GM21786 (cell line): ENCODE measurements around the gene KCNJ5.

Source experiments
- ATAC-seq: cut with Tn5 transposase; IDR thresholded peaks from one replicate; pipeline ENCODE4 v1.9.1; 2021; ENCODE audit not compliant: unreplicated experiment

The KCNJ5 gene

DNA sequence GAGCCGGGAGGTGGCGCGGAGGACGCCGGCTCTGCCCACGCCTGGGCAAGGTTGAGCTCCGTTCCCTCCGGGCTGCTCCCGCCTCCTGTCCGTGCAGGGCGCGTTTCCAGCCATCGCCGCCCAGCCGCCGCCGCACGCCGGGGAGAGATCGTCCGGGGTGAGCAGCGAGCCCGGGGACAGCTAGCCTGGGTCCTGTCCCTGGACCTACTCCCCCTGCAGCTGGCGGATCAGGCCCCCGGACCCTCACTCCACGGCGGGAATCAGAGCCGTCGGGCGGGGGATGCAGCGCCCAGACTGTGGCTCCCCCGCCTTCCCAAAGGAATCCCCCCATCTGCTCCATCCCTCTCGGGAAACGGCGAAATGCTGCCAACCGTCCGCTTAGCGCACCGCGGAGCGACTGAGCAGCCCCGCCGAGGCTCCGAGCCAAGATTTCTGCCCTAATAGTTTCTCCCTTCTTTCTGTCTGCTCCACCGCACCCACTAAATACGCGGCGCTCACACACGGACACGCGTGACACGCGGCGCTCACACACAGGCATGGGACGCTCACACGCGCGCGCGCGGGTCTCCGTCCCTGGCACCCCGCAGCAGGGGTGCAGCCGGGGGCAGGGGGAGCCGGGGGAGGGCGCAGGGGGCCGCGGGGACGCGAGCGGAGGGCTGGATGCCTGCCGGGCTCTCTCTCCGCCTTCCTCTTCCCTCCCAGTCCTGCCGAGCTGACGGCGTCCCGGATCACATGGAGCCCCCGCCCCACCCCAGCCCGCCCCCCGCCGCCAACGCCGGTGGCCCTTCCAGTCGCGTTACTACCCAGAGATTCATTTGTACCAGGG is at the start of gene KCNJ5:
KCNJ5 (plus strand) TSS at position 814 of the 826 bp plus-strand sequence. CDS start 19,918 bp downstream, outside the sequence.
- no peak for ATAC-seq

DNA sequence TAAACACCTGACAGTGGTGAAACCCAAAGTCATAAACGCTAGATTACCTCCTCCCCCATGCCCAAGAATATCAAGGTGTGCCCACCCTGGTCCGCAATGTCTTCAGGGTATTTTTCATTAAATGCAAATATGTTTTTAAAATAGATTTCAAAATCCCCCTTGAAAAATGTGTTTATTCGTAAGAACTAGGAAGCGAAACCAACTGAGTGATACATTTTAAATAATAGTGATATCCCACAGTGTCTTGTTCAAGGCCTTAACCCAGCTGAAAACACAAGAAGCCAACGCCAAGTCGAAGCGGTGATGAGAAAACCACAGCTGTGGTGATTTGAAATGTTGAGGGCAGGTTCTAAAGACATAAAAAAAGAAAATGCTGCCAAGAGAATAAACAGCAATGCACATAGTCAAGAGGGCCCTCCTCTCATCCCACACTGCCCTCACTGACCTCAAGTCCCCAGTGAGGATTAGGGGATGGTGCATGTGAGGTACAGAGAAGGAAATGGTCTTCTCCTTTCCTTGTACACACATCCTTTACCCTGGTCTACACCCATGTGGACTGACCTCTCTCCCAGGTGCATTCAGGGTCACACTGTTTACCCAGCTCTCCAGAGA is 49.6 kb upstream of the KCNJ5 start:
- peak; percentile 44 for ATAC-seq

DNA sequence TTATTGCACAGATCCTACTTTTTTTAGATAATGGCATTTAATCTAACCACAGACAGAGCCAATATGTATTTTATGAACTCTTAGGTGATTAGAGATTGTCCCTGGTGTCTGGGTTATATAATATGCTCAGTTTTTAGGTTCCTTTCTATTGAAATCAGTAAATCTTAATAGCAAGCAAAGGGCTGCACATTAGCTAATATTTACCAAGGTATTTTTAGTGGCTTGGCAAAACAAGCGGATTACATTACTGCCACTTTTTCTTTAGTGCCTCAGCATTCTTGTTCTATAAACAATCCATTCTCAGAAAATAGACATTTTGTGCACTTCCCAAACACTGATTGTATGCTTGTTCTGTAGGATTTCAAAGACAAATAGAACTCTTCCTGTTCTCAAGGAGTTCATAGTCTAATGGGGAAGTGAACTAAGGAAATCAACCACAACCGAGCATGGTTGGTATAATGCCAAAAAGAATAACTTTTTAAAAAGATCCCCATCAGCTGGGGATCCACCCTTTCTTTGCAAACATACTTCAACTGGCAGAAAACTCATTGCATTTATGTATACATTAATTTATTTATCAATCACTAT is 47.9 kb upstream of the KCNJ5 start:
- ATAC-seq: no peak

DNA sequence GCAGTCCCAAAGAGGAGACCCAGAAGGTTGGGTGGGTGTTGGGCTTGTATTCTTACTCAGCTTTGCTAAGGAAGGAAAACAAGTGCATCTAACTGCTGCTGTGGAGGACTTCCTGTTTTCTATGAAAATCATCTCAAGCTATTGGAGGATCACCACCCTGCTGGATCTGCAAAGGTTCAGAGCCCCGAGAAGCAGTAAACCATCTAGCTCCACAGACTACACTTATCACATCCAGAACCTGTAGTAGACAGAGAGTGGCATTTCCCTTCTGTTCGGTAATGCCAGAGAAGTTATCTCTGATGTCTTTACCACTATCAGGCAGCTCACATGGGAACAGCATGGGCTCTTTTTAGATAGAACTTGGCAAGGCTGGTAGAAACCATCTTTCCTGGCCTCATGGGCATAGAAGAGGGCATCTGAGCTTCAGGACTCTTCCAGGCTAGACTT is 45.8 kb upstream of the KCNJ5 start:
- ATAC-seq: no peak

DNA sequence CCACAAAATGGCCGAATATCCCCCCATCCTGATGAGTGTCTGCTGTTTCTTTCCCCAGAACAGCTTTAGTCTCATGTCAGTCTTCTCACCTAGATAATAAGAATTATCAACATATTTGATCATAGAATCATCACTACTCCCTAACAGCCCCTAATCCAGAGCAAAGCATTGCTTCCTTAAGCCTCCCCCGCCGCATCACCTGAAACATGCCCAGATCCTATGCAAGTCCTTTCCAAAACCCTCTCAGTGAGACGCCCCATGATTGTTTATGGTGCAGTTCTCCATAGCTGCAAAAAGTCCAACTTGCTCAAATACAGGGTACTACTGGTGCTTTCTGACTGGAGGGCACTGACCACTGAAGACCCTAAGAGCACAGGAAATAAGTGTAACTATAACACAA is 44.2 kb upstream of the KCNJ5 start:
- no peak for ATAC-seq

DNA sequence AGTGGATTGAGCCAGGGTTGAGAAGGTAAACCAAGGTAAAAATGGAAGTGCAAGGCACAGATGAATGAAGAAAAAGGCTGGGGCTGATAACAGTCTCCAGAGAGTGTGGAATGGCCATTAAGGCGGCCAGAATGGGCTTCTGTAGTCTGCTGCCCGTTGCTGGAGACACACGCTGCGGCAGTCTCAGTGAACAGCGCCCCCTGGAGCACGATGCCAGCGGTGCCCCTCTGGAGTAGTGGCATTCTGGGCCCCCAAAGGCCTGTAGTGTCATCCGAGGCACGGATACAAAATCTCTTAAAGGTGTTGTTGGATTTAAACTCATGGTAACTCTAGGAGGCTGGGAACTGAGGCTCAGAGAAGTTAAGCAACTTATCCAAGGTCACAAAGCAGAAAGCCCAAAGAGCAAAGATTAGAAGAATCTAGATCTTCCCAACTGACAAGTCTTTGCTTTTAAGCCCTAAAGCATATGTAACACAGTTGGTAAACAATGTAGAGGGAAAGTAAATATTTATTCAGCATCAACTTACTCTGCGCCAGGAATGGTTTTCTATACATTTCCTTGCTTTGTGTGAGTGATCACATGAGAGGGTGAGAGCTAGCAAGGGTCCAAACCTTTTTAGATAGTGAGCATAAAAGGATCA is 42.2 kb upstream of the KCNJ5 start:
- ATAC-seq: peak; percentile 97

DNA sequence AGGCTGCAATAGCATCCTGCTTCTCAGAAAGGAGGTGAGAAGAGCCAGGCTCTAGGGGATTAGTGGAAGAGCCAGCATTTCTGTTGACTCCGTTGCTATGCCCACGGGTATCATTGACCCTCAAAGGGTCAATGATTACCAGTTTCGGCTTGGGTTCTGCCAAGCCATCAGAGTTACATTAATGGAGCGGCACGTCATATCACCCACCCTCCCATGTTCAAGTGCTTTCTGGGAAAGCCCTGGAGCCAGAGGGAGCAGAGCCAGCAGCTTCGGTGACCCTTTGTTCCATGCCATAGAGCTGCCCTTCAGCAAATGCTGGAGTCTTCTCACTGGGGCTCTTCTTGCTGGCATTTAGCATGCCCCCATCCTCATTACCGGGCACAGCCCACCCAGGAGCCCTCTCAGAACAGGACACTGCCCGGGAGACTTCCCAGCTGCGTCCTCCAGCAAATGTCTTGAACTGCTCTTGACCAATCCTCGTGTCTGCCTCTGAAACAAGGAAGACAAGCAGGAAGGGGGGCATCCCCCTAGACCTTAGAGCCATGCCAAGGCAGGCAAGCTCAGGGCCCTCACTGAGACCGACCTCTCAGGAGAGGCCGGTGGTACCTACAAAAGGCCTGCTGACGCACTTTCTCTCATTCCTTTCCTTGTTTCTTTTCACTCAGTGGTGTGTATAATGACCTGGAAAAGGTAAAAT is 38.7 kb upstream of the KCNJ5 start:
- ATAC-seq: no peak

DNA sequence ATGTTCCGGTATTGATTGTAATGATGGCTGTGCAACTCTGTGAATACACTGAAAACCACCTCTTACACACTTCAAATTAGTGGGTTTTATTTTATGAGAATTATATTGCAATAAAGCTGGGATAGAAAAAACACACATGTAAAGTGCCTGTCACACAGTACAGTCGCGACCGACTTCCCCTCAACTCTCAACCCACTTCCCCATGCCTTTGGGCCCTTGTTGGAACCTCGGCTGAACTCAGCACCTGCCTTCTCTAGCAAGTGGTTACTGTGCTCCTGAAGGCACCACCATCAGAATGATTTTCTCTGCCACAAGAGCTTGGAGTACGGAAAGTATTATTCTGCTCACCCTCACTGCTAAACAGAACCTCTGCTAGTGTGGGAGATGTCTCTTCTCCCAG is 37.6 kb upstream of the KCNJ5 start:
- no peak for ATAC-seq

DNA sequence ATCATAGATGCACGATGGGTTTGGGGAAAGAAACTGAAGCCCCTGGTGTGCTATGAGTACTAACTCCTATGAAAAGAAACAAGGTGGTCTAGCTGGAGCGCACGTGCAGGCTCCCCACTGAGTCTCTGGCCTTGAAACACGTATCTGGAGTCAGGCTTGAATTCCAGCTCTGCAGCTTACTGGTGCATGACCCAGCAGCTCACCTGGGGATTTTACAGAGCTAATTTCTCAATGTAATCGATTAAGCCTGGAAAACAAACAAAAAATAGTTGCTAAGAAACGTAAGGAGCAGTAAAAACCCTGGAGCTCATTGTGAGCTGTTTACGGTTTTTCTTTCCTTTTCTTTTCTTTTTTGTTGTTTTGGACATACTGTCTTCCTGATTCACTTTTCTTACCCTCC is 36.3 kb upstream of the KCNJ5 start:
- ATAC-seq: no peak

DNA sequence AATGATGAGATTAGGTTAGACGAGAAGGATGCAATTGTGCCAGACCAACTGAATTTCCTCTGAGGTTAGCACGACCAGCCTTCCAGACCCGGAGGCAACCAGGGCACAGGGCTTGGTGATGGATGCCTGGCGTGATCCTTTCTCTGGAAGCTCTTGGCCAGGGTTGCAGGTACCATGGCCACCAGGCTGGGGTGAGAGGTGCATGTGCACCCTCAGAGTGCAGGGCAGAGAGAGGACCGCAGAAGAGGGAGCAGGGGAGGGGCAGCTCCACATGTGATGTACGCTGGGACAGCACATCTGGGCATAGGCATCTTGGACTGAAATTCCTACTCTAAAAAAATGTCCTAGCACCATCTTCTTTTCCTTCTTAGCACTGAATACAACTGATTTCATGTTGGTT is 34.9 kb upstream of the KCNJ5 start:
- ATAC-seq: no peak

DNA sequence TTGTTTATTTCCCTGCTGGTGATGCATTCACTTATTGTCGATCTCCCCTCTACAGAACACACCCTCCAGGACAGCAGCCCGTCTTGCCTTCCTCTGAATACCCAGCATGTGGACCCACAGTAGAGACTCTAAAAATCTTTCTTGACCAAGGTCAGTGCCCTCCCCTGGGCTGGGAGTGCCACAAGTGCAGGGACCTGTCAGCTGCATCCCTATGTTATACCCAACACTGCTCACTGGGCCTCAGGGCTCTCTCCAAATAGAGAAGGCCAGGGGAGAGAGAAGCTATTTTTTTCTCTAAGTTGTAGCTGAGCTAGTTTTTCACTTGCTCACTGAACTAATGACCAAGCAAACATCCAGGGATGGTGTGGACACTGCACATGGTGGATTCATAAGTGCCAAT is 33.8 kb upstream of the KCNJ5 start:
- no peak for ATAC-seq

DNA sequence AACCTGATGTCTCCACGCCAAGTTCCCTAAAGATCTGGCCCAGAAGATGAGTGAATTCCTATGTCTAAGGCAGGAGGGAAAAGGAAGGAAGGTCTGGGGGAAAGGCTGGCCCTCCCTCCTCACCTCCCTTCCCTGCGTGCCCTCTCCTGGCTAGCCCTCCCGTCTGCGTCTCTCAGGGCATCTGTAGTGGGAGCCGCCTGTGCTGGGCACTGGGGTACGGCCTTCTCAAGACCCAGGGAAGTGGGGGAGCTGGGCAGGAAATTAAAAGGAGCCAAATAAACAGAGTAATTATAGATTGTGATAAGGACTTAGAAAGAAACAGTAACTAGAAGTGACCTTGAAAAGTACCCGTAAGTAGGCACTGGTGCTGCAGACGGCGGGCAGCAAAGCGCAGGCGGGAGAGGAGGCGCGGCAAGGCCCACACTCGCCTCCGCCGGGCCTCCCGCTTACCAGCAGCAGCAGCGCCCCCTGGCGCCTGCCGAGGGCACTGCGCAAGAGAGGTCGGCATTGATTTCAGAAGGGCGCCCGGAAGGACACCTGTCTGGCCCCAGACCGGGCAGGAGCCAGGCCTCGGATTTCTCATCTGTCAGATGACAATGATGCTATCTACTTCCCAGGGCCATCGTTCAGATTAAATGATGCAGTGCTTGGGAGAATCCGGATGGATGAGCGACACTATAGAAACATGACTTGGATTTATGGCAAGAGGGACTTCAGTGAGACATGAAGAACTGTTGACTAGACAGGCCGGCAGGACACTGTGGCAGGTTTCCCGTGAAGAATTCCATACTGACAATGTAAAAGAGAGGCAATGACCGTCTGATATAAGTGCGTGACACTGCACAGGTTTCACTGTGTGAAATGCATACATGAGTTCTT is 31.4 kb upstream of the KCNJ5 start:
- ATAC-seq: peak; percentile 93

DNA sequence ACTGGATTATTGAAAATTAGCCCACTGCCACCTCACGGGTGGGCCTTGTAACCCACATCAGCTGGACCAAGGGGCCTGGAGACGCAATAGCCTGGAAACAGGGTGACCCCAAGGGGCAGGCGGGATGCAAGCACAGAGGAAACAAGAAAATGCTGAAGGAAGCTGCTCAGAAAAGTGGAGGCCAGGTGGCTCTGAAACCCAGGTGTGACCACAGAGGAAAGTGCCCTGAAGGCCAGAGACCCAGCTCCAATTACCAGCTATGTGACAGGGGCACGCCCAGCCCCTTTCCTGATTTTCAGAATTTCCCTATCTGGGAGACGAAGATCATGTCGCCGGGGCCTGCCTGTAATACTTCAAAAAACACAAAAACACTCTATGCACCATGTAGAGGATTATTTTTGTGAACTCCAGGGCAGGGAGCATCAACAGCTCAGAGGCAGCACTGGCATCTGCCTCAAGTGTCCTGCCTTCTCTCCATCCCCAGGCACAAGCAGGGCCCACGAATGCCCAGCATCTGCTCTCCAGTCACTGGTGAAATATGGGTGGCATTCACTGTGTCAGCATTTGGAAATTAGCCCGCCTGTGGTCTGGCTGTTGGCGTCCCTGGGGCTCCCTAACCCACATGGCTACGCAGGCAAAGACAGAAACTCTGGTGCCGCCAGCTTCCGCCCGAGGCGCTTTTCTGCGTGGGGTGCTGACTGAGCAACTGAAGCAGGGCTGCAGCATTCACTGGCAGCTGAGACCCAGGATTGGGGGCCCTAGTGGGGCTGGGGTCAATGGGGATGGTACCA is 30.4 kb upstream of the KCNJ5 start:
- ATAC-seq: no peak

DNA sequence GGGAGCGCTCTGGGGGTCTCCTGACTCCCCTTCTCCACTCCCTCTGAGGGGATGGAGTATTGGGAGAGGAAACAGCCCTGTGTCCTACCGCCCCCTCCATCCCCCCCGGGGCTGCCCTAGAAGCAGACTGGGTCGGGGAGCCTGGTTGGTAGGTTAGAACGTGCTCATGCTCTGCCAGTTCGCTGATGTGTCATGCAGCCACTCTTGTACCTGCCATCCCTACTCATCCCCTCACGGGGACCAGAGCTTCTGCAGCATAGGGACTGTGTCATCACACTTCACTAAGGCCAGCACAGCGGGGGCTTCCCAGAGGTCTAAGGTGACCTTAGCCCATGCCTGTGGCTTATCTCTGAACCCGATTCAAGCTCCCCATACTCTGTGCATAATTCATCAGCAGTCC is 28.8 kb upstream of the KCNJ5 start:
- no peak for ATAC-seq

DNA sequence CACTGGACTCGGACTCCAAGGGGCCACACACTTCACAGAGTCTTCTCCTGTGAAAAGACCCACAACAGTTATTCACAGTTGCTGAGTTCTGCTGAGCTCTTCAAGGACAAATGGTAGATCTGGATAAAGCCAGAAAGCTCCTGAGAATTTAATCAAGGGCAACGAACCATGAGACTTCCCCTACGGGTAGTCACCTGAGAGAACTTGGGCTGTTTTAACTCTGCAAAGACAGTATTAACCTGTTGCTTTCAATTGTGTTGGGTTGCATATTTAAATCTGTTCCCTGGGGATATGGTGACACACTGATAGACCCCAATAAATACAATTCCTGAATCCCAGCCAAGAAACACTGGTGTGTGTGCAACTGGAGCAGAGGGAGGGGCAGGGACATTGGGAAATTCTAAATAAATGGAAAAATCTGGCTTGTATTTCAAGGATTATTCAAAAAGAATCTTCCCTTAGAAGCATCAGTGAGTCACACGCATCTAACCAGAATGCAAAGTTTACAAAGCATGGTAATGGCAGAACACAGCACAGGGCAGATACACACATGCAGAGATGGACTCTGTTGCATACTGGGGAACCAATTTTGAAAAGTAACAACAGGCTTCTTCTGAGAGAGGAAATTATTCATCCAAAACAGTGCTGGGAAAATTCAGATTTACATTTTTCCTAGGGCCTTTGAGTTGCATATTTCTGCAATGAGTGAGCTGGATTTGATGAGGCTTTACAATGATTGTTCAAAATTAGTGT is 28.1 kb upstream of the KCNJ5 start:
- no peak for ATAC-seq

DNA sequence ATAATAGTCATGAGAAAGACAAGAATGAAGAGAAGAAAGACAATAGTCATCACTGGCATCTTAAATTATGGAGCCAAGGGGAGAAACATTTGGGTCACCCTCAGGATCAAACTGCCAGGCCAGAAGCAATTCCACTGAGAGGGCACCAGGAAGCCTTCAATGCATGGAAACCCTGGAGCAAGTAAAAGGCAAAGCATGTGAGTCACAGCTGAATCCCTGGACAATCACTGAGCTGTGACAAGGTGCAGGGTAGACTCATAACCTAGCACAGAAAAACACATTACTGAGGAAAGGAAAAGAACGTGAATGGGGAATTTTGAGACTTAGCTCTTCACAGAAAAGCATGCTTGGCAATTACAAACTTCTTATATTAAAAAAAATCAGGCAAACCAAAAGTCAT is 25.7 kb upstream of the KCNJ5 start:
- ATAC-seq: no peak

DNA sequence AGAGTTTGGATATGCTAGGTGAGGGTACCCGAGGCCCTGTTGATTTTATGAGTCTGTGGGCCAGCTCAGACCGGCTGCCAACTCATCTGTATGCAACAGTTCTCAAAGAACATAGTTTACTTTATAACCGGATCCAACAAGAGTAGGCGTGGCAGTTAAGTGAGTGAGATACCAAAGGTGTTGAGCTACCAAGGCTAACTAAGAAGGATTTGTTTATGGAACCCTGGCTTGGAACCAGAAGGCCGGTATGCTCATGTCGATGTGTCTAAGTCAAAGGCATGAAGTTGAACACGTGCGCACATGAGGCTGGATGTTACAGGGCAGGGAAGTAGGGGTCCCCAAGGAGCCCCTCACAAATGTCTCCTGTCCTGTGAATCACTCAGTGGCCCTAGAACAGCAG is 23.9 kb upstream of the KCNJ5 start, which contains the start of gene KCNJ1:
KCNJ1 (minus strand) TSS at position 20 of the 400 bp plus-strand sequence. CDS start 27,053 bp downstream, outside the sequence.
- ATAC-seq: no peak

DNA sequence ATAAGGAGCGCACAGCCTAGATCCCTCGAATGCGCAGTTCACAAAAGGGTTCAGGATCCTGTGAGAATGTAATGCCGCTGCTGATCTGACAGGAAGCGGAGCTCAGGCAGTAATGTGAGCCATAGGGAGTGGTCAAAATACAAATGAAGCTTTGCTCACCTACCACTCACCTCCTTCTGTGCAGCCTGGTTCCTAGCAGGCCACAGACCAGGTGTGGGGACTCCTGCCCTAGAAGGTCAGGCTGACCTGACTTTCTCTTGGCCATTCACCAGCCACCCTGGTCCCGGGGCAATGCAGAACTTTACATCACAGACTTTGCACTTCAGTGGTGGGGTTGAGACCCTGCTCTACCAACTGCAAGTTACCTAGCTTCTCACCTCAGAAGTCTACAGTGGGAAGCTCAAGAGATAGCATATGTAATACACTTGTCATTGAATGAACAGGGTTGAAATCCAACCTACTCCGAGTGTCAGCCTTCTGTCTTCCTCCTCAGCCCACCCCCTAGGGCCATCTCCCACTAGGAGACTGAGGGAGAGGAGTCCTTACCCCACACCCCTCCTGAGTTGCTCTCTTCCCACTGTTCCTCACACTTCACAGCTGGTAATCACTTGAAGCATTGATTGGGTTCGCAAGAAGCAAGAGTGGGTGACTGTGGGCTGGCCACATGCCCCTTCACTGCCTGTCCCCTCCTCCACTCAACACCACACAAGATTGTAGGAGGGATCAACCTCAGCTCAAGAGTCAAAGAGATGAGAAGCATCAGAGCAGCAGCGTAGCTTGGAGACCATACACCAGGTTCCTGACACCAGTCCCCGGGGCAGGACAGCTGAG is 22.1 kb upstream of the KCNJ5 start:
- ATAC-seq: no peak
